DOHH2 (cell line): ENCODE results near the gene BAIAP2.

Experiments
- H3F3A ChIP-seq: fragments of 200-600 bp; sonication (generic), shearing (Covaris generic); 2 replicates; pipeline ENCODE4 v1.6.0; 2016; ENCODE audit warnings: antibody characterized with exemption, mild to moderate bottlenecking; ENCODE audit not compliant: control insufficient read depth, insufficient read depth
- H3K27ac ChIP-seq: fragments of 200-600 bp; sonication (generic); 2 replicates; pipeline ENCODE4 v1.5.1; 2014; ENCODE audit warnings: low read depth, mild to moderate bottlenecking, low read length, moderate library complexity
- H3K27me3 ChIP-seq: fragments of 200-600 bp; sonication (generic); 2 replicates; pipeline ENCODE4 v1.6.1; 2014; ENCODE audit warnings: mild to moderate bottlenecking, low read length, mixed read lengths; ENCODE audit not compliant: control insufficient read depth
- H3K36me3 ChIP-seq: fragments of 200-600 bp; sonication (generic); 2 replicates; pipeline ENCODE4 v1.6.1; 2014; ENCODE audit warnings: mild to moderate bottlenecking, low read length, moderate library complexity, mixed read lengths; ENCODE audit not compliant: control insufficient read depth
- H3K4me1 ChIP-seq: fragments of 200-600 bp; sonication (generic); 2 replicates; pipeline ENCODE4 v1.6.1; 2014; ENCODE audit warnings: mild to moderate bottlenecking, low read length, mixed read lengths; ENCODE audit not compliant: control insufficient read depth
- H3K4me2 ChIP-seq: fragments of 200-600 bp; sonication (generic); 2 replicates; pipeline ENCODE4 v1.6.0; 2014; ENCODE audit warnings: mild to moderate bottlenecking, low read length, moderate library complexity
- H3K4me3 ChIP-seq: fragments of 200-600 bp; sonication (generic); 2 replicates; pipeline ENCODE4 v1.5.1; 2014; ENCODE audit warnings: mild to moderate bottlenecking, low read length, mixed read lengths
- H3K79me2 ChIP-seq: fragments of 200-600 bp; sonication (generic); 2 replicates; pipeline ENCODE4 v1.6.1; 2014; ENCODE audit warnings: mild to moderate bottlenecking, low read length, mixed read lengths; ENCODE audit not compliant: control insufficient read depth
- H3K9me2 ChIP-seq: fragments of 200-600 bp; sonication (generic); replicated peaks from 2 replicates; pipeline ENCODE4 v1.6.1; 2014; ENCODE audit warnings: mild to moderate bottlenecking, low read length, mixed read lengths; ENCODE audit not compliant: control insufficient read depth
- H3K9me3 ChIP-seq: fragments of 200-600 bp; sonication (generic); 2 replicates; pipeline ENCODE4 v1.6.1; 2014; ENCODE audit warnings: antibody characterized with exemption, low read length, mixed read lengths; ENCODE audit not compliant: control insufficient read depth, insufficient read depth
- H4K20me1 ChIP-seq: fragments of 200-600 bp; sonication (generic); 2 replicates; pipeline ENCODE4 v1.6.0; 2014; ENCODE audit warnings: low read depth, mild to moderate bottlenecking, antibody characterized with exemption, low read length, moderate library complexity; ENCODE audit not compliant: control insufficient read depth, insufficient read depth
- CTCF ChIP-seq: fragments of 200-600 bp; sonication (generic); IDR thresholded peaks from one replicate; pipeline ENCODE4 v1.5.1; 2014; ENCODE audit warnings: antibody characterized with exemption, mild to moderate bottlenecking, low read depth, low read length; ENCODE audit not compliant: poor library complexity, severe bottlenecking
- EZH2phosphoT487 ChIP-seq: fragments of 200-600 bp; sonication (generic); IDR thresholded peaks from 2 replicates; pipeline ENCODE4 v1.6.1; 2017; ENCODE audit warnings: borderline replicate concordance, mild to moderate bottlenecking, antibody characterized with exemption, low read length, moderate library complexity, mixed read lengths

The BAIAP2 gene

GRCh38 chr17:81137248-81137647 is 102.3 kb downstream of the BAIAP2 start:
- Histone ChIP-seq H3K36me3 (no peaks in the 10 kb centered on the region), H3K9me3 (peaks cover 17% of the 10 kb centered on the region; the same call in 1 of the 2 replicates), H4K20me1 (no peaks in the 10 kb centered on the region), H3K9me2 (no peaks in the 10 kb centered on the region), H3K79me2 (no peaks in the 10 kb centered on the region), H3F3A (no peaks in the 10 kb centered on the region), H3K27me3 (no peaks in the 10 kb centered on the region), H3K4me3 (no peak overlapping the region), H3K4me2 (no peak overlapping the region), H3K4me1 (no peaks in the 10 kb centered on the region), H3K27ac (no peak overlapping the region)
- TF ChIP-seq CTCF: no peak

DNA sequence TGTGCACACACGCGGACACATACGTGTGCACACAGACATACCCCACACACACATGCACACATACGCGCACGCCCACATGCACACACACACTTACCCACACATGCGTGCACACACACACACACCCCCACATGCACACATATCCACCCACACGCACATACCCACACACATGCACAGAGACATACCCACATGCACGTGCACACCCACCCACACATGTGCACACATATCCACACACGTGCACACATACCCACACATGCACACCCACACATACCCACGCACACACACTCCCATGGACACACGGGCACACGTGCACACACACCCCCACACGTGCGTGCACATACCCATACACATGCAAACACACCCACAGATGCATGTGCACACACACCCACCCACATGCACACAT is 103.1 kb downstream of the BAIAP2 start:
- no peak overlapping the region for H3K4me3 ChIP-seq
- H3K27me3 ChIP-seq: no peaks in the 10 kb centered on the region
- no peak overlapping the region for H3K27ac ChIP-seq
- no peaks in the 10 kb centered on the region for H3K9me2 ChIP-seq
- no peaks in the 10 kb centered on the region for H4K20me1 ChIP-seq
- no peaks in the 10 kb centered on the region for H3K79me2 ChIP-seq
- H3K4me2 ChIP-seq: no peak overlapping the region
- TF ChIP-seq EZH2phosphoT487: no peak
- TF ChIP-seq CTCF: no peak
- peaks cover 17% of the 10 kb centered on the region; the same call in 1 of the 2 replicates for H3K9me3 ChIP-seq
- H3K4me1 ChIP-seq: no peaks in the 10 kb centered on the region
- H3K36me3 ChIP-seq: no peaks in the 10 kb centered on the region
- H3F3A ChIP-seq: no peaks in the 10 kb centered on the region

GRCh38 chr17:81138500-81138899 is 103.5 kb downstream of the BAIAP2 start:
- no peaks in the 10 kb centered on the region for H3K79me2 ChIP-seq

More at GRCh38 chr17:81138500-81138899, 103.5 kb downstream of the BAIAP2 start:
- Histone ChIP-seq H4K20me1 (no peaks in the 10 kb centered on the region), H3K9me3 (peaks cover 17% of the 10 kb centered on the region; the same call in 1 of the 2 replicates), H3K4me3 (no peak overlapping the region), H3K4me2 (no peak overlapping the region), H3F3A (no peaks in the 10 kb centered on the region), H3K27ac (no peak overlapping the region), H3K27me3 (no peaks in the 10 kb centered on the region), H3K4me1 (no peaks in the 10 kb centered on the region), H3K36me3 (no peaks in the 10 kb centered on the region), H3K9me2 (no peaks in the 10 kb centered on the region)
- no peak for TF ChIP-seq CTCF
- no peak for TF ChIP-seq EZH2phosphoT487
